Smooth muscle cell (in vitro differentiated cells): Measurements from ENCODE around the gene PUS7. TPM values are rescaled to one million over a fixed set of nuclear protein-coding genes. Genes with fewer than 3 reads are reported as not detected.

Experiments used
- DNase-seq: peaks from one replicate; lab custom pipeline; 2025; ENCODE audit not compliant: unreplicated experiment; lab: John Stamatoyannopoulos, UW
- H2AFZ ChIP-seq: fragments of 200-600 bp; sonication (generic); 2 replicates; pipeline ENCODE4 v1.6.0; 2016; ENCODE audit warnings: antibody characterized with exemption, low read depth, mild to moderate bottlenecking
- H3F3A ChIP-seq: fragments of 200-600 bp; sonication (generic); 2 replicates; pipeline ENCODE4 v1.6.0; 2017; ENCODE audit warnings: antibody characterized with exemption, low read depth
- H3K27ac ChIP-seq: fragments of 200-600 bp; sonication (generic); 2 replicates; pipeline ENCODE4 v1.5.1; 2016; ENCODE audit warnings: low read depth, mild to moderate bottlenecking
- H3K27me3 ChIP-seq: fragments of 200-600 bp; sonication (generic); 2 replicates; pipeline ENCODE4 v1.6.1; 2016; ENCODE audit warnings: low read depth, mild to moderate bottlenecking
- H3K36me3 ChIP-seq: fragments of 200-600 bp; sonication (generic); 2 replicates; pipeline ENCODE4 v1.5.1; 2016; ENCODE audit warnings: low read depth
- H3K4me1 ChIP-seq: fragments of 200-600 bp; sonication (generic); 2 replicates; pipeline ENCODE4 v1.5.1; 2016; ENCODE audit warnings: low read depth
- H3K4me2 ChIP-seq: fragments of 200-600 bp; sonication (generic); 2 replicates; pipeline ENCODE4 v1.6.0; 2016; ENCODE audit warnings: mild to moderate bottlenecking
- H3K4me3 ChIP-seq: fragments of 200-600 bp; sonication (generic); 2 replicates; pipeline ENCODE4 v1.5.1; 2016; ENCODE audit warnings: mild to moderate bottlenecking
- H3K79me2 ChIP-seq: fragments of 200-600 bp; sonication (generic); 2 replicates; pipeline ENCODE4 v1.6.0; 2016; ENCODE audit warnings: low read depth, mild to moderate bottlenecking
- H3K9ac ChIP-seq: fragments of 200-600 bp; sonication (generic); 2 replicates; pipeline ENCODE4 v1.6.0; 2016; ENCODE audit warnings: low read depth
- H3K9me3 ChIP-seq: fragments of 200-600 bp; sonication (generic); replicated peaks from 2 replicates; pipeline ENCODE4 v1.5.1; 2016; ENCODE audit warnings: low read depth
- H4K20me1 ChIP-seq: fragments of 200-600 bp; sonication (generic); 2 replicates; pipeline ENCODE4 v1.6.0; 2016; ENCODE audit warnings: low read depth
- WGBS: methylation state at CpG from one replicate; pipeline ENCODE4 v1.1.7; 2016; ENCODE audit warnings: low lambda C conversion rate; 5-methylcytosine and 5-hydroxymethylcytosine counted together
- polyA plus RNA-seq: library from polyadenylated mRNA; unstranded; fragments of >200 nt; fragmentation: Nextera tagmentation; extraction: Ambion mirVana; gene quantifications from 2 replicates; pipeline ENCODE4 v1.2.1, GENCODE V29; 2016
- total RNA-seq: library from RNA; depleted of rRNA; stranded (reverse); fragments of >200 nt; gene quantifications from 2 replicates; pipeline ENCODE4 v1.2.3, GENCODE V29; 2014
- TF ChIP-seq, protein P1 (sequence below): fragments of 200-600 bp; sonication (generic); IDR thresholded peaks from 2 replicates; pipeline ENCODE4 v1.5.1; 2017; ENCODE audit warnings: borderline replicate concordance, mild to moderate bottlenecking, antibody characterized with exemption; ENCODE audit not compliant: insufficient read depth, poor library complexity, severe bottlenecking

Gene PUS7
- total and polyA plus RNA-seq, 2 experiments from 2014 or later = 6.9 to 8.0 TPM

GRCh38 chr7:105565190-105565589, 43.1 kb upstream of the PUS7 start:
- H4K20me1 ChIP-seq = peaks cover 15% of the 10 kb centered on the region
- no peaks in the 10 kb centered on the region for H3K9me3 ChIP-seq
- WGBS = 98% methylated on average over 4 of the region's 4 CpGs
- H3K9ac ChIP-seq = no peak overlapping the region
- no peak for DNase-seq
- H2AFZ ChIP-seq = no peak overlapping the region
- peaks cover 37% of the 10 kb centered on the region for H3K36me3 ChIP-seq
- H3K4me2 ChIP-seq = no peak overlapping the region
- no peak overlapping the region for H3K4me3 ChIP-seq
- H3F3A ChIP-seq = peaks cover 3% of the 10 kb centered on the region
- TF ChIP-seq, protein P1, sequence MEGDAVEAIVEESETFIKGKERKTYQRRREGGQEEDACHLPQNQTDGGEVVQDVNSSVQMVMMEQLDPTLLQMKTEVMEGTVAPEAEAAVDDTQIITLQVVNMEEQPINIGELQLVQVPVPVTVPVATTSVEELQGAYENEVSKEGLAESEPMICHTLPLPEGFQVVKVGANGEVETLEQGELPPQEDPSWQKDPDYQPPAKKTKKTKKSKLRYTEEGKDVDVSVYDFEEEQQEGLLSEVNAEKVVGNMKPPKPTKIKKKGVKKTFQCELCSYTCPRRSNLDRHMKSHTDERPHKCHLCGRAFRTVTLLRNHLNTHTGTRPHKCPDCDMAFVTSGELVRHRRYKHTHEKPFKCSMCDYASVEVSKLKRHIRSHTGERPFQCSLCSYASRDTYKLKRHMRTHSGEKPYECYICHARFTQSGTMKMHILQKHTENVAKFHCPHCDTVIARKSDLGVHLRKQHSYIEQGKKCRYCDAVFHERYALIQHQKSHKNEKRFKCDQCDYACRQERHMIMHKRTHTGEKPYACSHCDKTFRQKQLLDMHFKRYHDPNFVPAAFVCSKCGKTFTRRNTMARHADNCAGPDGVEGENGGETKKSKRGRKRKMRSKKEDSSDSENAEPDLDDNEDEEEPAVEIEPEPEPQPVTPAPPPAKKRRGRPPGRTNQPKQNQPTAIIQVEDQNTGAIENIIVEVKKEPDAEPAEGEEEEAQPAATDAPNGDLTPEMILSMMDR = no peak
- H3K27ac ChIP-seq = no peak overlapping the region
- H3K79me2 ChIP-seq = no peaks in the 10 kb centered on the region
- no peaks in the 10 kb centered on the region for H3K27me3 ChIP-seq
- no peaks in the 10 kb centered on the region for H3K4me1 ChIP-seq

GRCh38 chr7:105559926-105560325, 37.9 kb upstream of the PUS7 start:
- WGBS = 76% methylated on average over 1 of the region's 1 CpG
- no peak overlapping the region for H3K4me3 ChIP-seq
- no peaks in the 10 kb centered on the region for H3K4me1 ChIP-seq
- peaks cover 32% of the 10 kb centered on the region for H3K36me3 ChIP-seq
- no peak overlapping the region for H3K9ac ChIP-seq
- no peaks in the 10 kb centered on the region for H3F3A ChIP-seq
- no peaks in the 10 kb centered on the region for H3K79me2 ChIP-seq
- H4K20me1 ChIP-seq = peaks cover 15% of the 10 kb centered on the region
- DNase-seq = no peak
- H3K9me3 ChIP-seq = no peaks in the 10 kb centered on the region
- no peak overlapping the region for H3K4me2 ChIP-seq
- no peak overlapping the region for H3K27ac ChIP-seq
- no peak overlapping the region for H2AFZ ChIP-seq
- TF ChIP-seq, protein P1 = no peak
- H3K27me3 ChIP-seq = no peaks in the 10 kb centered on the region

- Histone ChIP-seq H3K4me1 (no peaks in the 10 kb centered on the region), H3K27me3 (no peaks in the 10 kb centered on the region), H3K27ac (no peak overlapping the region), H3K4me2 (no peak overlapping the region), H2AFZ (no peak overlapping the region), H3K4me3 (no peak overlapping the region), H4K20me1 (peaks cover 20% of the 10 kb centered on the region), H3K36me3 (peaks cover 17% of the 10 kb centered on the region), H3F3A (no peaks in the 10 kb centered on the region), H3K9ac (no peak overlapping the region), H3K9me3 (no peaks in the 10 kb centered on the region), H3K79me2 (peaks cover 30% of the 10 kb centered on the region)
- DNase-seq = no peak
- 93% methylated on average over 2 of the region's 2 CpGs for WGBS
- TF ChIP-seq, protein P1 = no peak
Observed at GRCh38 chr7:105538339-105538738, 16.3 kb upstream of the PUS7 start.

DNA sequence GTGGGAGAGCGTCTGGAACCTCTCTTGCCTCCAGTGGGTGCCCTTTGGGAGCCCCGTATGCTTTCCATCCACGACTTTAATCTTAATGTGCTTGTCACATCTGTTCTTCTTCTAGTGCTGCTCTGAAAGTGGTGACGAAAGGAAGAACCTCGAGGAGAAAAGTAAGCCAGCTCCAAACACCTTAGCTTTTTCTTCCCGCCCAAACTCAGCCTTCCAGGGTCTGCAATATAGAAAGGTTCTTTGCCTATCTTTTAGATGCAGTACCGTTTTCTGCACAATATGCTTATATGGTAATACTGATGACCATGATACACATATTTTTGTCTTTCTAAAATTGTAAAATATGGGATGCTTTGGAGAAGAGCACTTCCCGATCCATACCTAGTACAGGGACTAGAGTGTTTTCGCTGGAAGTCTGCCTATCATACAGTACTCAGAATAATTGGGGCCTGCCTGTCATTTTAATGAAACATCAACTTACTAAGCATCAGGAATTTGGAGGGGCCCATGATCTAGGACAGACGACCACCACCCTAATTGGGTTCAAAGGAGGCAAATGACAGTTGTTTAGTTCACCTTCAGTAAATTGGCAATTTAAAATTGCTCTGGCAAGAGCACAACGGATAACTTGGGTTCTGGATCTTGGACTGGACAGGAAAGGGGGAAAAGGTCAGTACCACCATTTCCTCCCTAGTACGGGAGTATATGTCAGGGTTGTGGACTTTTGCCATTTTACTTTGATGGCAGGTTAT, 10.8 kb upstream of the PUS7 start:
- H3K4me2 ChIP-seq = peak overlapping the region; percentile 95
- TF ChIP-seq, protein P1 = no peak
- peak overlapping the region; percentile 74 for H3K27ac ChIP-seq
- H3K36me3 ChIP-seq = peaks cover 12% of the 10 kb centered on the region
- H4K20me1 ChIP-seq = peaks cover 15% of the 10 kb centered on the region
- no peaks in the 10 kb centered on the region for H3K27me3 ChIP-seq
- H3K9ac ChIP-seq = peak overlapping the region; percentile 91
- peaks cover 29% of the 10 kb centered on the region for H3K79me2 ChIP-seq
- no peak for DNase-seq
- H3F3A ChIP-seq = no peaks in the 10 kb centered on the region
- peaks cover 11% of the 10 kb centered on the region for H3K4me1 ChIP-seq
- H3K9me3 ChIP-seq = no peaks in the 10 kb centered on the region
- 50% methylated on average over 12 of the region's 12 CpGs for WGBS
- peak overlapping the region; percentile 99 for H2AFZ ChIP-seq
- H3K4me3 ChIP-seq = peak overlapping the region; percentile 97
